Stimulated activated CD4-positive, alpha-beta T cell treated with anti-CD3 and anti-CD28 coated beads, Interleukin-15, amount 100 ng/mL, for 48 hours (primary cell): ENCODE data around the gene PCCA.
"Not testable (repeated sequence)": the region's sequence is repeated elsewhere in the genome, so short reads cannot be mapped to it uniquely, and the experiment has no call there.

ENCODE experiments used
- DNase-seq, 2 donors: peaks; one replicate each; pipeline ENCODE4 v3.0.0-alpha.2; 2020; ENCODE audit warnings: low read depth in 2 of 2

The PCCA gene

DNA sequence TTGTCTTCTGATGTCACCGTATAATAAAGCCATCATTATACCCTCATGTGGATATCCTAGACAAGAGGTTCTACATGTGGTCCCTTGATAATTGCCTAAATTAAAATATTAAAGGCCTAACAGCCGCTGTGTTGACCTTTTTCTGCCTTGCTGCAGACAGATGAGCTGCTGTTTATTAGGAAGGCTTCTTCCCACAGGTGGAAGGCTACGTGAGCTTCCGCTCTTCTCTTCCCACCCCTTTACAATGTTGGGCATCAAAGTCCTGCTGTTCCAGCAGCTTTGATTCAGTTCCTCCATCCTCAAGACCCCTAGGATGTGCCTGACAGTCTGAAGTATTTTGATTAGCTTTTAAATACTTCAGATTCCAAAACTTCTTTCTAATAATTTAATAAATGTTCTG lies 217.1 kb downstream of the PCCA start:
- no peak for DNase-seq

DNA sequence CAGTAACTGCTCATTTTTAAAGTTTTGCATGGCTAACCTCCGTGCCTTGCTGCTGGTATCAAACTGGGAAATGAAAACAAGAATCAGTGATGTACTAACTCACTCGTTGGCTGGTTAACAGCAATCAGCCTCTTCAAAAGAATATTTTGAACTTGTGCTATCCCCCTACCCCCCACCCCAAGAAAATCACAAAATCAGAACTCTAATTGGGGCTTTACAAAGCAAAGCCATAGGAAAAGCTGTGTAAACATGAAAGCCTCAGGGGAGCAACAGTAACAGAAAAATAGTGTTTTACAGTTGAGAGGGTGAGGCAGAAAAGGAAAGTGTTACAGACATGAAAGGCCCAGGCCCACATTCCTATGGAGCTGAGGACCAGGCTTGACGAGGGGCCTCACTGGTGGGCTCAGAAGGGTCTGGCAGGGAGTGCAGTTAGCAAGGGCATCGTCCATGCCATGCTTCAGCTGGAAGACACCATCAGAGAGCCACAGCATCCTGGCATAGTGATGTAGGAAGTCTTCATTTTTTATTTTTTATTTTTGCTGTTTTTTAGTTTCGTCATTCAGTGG lies 217.6 kb downstream of the PCCA start:
- no peak for DNase-seq

DNA sequence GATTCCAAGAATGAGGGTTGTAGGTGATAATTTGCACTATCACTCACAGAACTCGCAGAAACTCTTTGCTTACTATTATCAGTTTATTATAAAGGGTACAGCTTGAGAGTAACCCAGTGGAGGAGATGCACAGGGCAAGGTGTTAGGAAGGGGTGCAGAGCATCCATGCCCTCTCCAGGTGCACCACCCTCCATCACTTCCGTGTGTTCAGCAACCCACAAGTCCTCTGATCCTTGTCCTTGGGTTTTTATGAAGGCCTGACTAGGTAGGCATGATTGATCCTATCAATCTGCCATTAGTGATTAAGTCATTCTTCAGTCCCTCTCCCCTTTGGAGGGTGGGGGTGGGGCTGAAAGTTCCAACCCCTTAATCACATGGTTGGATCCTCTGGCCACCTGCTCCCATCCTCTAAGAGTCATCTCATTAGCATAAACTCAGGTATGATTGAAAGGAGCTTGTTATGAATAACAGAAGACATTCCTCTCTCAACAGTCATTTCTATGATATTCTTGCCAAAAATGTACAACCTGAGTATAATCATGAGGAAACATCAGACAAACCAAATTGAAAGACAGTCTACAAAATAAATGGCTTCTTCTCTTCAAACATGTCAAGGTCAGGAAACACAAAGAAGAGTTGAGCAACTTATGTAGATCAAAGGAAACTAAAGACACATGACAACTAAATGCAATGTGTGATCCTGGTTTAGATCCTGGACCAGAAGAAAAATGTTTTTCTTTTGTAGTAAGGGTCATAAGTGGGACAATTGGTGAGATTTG lies 225.4 kb downstream of the PCCA start:
- DNase-seq, result no peak

DNA sequence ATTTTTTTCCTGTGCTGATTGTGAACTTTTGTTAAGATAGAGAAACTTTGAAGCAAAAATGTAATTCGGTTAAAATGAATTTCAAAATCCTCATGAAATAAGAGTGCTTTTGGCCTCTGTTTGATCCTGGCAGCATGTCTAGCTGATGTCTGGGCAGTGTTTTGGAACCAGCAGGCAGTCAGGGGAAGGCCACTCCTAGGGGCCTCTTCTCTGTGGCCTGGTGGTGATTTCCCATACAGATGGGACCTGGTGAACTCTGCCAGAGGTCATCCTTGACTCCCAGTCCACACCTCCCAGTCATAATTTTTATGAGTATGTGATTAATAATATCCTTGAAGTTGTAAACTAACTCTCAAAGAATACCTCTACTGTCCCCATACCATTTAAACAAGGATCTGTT lies 226.6 kb downstream of the PCCA start:
- no peak for DNase-seq

DNA sequence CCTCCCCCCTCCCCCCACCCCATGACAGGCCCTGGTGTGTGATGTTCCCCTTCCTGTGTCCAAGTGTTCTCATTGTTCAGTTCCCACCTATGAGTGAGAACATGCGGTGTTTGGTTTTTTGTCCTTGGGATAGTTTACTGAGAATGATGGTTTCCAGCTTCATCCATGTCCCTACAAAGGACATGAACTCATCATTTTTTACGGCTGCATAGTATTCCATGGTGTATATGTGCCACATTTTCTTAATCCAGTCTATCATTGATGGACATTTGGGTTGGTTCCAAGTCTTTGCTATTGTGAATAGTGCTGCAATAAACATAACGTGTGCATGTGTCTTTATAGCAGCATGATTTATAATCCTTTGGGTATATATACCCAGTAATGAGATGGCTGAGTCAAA lies 229.6 kb downstream of the PCCA start:
- not testable (repeated sequence) for DNase-seq

DNA sequence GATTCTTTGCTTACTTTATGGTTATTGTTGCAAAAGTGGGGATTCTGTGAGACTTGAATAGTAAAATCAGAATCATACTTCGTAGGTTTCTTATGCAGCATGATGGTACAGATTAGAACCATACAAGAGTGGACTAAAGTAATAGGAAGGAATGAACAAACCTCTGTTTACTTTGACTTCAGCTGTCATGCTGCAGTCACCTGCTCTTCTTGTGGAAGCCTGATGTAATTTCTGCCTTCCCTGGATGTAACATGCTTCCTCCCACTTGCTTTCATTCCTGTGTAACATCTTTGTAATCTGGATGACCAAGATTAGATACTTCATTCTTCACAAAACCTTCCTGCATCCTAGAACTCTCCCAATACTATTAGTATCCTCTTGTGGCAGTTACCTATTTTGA lies 235.0 kb downstream of the PCCA start:
- DNase-seq, result no peak

DNA sequence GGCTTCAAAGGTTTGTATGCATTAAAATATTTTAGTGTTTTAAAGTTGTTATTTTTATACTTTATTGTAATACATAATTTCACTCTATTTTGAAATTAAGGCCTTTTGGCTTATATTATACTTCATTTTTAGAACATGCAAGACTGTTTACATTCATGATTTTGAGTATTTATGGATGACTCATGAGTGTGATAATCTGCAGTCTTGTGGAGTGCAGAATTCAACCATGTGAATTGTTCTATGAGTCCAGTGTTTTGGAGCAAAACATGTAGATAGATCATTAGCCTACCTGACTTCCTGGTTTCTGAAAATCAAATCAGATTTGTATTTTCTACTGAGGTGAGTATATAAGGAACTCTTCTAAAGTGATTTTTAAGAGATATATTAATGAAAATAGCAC lies 241.8 kb downstream of the PCCA start:
- DNase-seq, result no peak

DNA sequence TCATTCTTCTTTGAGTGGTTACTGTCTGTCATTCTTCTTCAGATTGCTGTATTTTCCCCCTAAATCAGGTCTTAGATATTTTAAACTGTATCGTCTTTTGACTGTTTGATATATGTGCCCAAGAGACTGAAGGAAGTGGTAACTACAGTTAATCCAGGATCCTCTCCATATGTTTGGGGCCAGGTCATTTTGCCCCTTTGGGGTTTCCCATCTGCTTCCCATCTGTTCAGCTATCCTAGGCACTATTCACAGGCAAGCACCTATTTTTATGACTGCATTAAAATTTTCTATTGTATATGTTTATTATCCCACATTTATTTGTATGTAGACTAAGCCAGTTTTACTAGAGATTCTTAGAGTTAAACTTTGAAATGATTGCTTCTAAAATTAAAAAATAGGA lies 244.2 kb downstream of the PCCA start:
- DNase-seq, result no peak

DNA sequence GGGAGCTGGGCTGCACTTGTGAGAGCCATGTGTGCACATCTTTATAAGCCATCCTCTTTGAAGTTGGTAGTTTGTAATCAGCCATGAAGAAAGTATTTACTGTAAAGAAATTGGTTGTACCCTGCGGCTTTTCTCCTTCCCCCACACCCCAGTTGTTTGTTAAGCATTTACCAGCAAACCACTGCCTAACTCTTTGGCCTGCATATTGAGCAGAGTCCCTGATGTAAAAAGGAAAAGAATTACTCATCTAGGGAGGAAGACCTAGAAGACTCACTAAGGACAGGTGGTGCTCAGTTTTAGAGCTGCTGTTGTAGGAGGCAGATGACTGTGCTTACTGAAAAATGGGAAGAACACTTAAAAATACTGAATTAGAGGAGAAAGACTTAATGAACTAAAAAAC lies 245.3 kb downstream of the PCCA start:
- DNase-seq, result no peak

DNA sequence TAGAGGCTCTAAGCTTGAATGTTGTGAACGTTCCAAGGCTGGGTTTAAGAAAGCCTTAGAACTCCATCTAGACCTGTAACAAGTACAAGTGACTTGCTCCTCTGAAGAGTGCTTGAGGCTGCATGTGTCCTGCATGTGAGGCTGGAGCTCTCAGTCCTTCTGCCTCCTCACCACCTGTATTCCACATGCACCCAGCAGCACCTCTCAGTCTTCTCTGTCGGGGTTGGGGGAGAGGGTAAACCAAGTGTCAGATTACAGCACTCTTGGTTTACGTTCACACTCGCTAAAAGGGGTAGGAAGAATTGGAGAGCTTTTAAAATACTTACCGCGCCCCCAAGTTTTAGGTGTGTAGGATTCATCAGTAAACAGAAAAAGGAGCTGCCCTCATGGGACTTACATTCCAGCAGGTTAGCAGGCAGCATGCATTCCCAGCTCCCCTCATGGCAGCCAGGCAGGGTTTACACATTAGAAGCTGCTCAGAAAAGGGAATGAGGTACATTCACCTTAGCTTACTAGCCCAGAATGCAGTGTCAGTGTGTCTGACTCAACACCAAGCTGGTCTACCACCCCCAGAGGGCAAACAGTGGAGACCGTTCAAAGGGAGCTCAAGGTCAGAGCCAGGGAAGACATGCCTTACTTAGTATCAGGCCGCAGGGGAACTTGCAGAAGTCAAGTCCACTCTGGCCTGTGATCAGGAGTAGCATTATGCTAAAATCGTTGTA lies 248.1 kb downstream of the PCCA start:
- DNase-seq, result no peak

DNA sequence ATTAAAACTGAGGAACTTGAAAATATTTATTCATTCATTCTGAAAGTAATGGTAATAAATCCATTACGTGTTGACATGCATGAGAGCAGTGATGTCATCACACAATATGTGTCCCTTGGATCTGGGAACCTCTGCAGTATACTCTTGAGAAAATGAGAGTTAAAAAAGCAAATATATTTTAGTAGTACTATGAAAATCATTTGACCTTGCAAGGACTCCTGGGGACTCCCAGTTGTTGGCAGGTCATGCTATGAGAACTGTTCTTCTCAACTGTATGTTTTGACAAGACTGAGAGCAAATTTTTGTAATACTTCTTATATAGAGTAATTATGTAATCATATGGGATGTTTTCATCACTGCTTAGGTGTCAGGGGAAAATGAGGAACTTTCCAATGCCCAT lies 249.4 kb downstream of the PCCA start:
- no peak for DNase-seq

DNA sequence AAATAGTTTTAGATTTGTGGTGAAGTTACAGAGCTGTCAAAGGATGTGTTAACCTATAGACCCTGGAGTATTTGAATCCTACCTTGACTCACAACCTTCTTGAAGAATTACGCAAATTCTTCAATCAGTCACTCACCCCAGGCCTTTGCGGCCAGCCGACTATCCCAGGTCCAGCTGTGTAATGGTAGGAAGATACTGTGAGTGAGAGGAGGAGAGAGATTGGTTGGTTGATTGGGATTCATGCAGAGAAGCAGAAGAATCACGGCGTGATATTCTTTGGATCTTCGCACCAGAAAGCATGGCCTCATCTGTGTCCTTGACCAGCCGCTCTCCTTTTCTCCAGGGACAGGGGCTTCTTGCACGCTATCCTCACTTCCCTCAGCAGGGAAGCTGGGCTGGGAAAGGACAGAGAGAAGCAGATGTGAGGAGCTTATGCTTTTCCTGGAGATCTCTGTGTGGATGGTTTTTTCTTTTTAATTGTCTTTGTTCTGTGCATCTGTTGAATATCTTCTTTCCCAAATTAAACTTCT lies 250.6 kb downstream of the PCCA start:
- no peak for DNase-seq

DNA sequence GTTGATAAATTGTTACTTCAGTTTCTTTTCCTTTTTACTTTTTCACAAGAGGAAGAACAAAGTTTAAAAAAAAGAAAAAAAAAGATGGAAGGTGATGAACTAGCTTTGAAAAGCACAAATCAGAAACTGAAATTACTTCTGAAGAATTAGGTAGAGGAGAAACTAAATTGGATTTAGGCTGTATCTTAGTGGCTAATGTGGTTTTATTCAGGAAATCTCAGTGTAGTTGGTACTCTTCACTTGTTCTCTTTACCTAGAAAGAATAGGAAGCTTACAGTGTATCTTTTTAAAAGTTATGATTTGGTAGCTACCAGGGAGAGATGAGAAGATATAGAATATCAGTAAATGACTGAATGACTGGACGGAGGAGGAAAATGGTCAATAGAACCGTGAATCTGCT lies 252.0 kb downstream of the PCCA start:
- no peak for DNase-seq

DNA sequence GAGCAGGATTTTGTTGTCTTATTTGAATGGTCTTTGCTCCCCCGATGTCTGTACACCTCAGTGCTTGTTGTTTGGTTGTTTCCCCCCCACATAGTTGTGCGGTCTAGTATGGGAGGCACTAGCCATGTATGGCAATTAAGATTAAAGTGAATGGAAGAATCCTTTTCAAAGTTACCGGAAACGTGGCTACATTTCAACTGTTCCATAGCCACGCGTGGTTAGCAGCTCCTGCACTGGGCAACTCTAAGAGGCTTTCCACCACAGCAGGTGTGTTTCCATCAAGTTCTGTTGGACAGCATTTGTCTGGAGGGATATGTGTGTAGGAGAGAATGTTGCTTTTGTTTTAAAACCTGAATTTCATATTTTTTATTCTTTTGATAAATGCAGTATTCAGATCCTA lies 252.4 kb downstream of the PCCA start:
- no peak for DNase-seq

DNA sequence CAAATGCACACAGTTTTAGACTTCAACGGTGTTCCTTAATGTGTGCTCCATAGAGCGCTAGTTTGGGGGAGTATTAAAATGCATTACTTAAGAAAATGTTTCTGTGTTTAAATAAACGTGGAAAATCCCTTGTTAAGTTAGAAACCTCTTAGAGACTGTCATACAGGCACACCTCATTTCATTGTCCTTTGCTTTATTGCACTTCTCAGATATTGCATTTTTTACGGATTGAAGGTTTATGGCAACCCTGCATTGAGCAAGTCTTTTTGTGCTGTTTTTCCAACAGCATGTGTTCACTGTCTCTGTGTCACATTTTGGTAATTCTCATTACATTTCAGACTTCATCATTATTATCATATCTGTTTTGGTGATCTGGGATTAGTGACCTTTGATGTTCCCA lies 255.7 kb downstream of the PCCA start:
- no peak for DNase-seq

DNA sequence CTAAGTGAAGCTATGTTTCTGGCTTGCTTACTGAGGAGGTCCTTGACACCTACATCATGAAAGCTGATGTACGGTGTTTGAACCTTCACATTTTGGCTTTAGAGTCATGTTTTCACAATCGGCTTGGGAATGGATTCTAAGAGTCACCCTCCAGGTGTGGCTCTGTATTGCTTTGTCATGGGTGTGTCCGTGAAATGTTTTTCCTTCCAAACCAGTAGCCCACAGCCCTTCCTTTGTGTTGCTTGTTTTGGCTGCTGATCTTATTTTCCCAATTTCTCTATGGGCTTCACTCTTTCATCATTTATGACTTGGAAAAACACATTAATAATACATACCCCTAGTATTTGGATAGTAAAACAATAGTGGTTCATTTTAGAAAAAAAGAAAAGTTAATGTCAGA lies 259.1 kb downstream of the PCCA start:
- no peak for DNase-seq

DNA sequence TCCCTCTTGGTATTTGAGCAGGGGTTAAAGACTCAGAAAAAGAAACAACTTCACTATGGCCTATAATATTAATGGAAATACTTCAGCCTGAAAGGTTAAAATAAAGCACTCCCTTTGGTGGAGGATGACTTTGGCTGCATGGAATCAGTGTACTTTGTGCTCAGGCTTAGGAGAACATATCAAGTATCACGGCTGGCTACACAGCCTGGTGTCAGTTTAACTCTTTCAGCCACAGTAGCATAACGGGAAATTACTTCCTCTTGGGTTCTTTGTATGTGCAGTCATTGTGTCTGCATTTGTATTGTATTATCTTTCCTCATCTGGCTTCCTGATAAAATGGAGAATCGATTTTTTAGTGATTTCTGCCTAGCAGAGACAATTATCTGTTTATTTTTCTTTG lies 260.7 kb downstream of the PCCA start:
- DNase-seq, result no peak

DNA sequence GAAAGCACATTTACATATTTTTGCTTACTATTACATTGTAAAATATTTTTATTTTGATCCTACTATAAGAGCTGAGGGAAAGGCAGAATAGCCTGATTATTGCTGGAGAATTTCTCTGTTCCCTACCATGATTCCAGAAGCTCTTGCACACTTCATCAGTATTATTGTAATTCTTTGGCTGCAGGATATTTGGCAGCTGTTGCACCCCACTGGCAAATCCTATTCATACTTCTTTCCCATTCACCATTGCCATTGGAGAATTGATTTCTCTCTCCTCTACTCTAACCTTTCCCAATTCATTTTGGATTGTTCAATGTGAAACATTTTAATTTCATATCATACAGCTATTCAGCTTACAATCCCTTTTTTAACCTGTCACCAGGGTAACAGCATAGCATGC lies 261.7 kb downstream of the PCCA start:
- DNase-seq, result no peak

DNA sequence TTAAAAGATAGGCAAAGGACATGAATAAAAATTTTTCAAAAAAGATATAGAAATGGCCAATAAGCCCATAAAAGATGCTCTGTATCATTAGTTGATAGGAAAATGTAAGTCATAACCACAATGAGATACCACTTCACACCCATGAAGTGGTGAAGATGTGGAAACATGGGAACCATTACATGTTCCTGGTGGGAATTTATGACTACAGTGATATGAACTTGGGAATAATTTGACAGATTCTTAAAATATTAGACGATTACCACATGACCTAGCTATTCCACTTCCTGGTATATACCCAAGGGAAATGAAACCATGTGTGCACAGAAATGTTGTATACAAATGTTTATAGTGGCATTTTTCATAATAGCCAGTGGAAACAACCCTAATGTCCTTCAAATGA lies 267.5 kb downstream of the PCCA start:
- no peak for DNase-seq

DNA sequence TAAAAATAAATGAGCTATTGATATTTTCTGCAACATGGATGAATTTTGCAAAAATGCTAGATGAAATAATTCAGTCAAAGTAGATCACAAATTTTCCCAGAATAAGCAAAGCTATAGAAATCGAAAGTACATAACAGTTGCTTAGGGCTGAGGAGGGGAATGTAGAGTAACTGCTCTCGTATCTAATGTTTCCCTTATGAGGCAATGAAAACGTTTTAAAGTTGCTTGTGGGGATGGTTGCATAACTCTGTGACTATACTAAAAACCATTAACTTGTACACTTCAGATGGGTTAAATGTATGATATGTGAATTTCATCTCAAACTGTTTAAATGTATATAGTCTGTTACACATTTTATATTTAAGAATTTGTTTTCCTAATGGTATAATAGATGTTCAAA lies 268.0 kb downstream of the PCCA start:
- DNase-seq, result no peak

DNA sequence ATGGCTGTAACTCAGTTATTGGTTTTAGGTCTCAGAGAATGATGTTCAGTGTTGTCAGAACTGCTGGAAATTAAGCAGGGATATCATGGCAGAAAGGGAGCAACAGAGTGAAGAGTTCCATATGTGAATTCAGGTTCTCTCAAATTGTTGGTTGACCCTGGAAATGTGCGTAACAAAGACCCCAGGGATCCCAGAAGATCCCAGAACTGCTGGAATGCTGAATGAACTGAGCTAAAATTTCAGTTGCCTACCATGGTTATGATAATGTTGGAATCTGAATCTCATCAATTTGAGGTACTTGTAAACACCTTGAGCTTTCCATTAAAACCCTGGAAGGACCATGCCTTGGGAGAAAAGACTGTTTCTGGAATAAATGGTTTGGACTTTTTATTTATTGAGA lies 268.9 kb downstream of the PCCA start:
- no peak for DNase-seq

DNA sequence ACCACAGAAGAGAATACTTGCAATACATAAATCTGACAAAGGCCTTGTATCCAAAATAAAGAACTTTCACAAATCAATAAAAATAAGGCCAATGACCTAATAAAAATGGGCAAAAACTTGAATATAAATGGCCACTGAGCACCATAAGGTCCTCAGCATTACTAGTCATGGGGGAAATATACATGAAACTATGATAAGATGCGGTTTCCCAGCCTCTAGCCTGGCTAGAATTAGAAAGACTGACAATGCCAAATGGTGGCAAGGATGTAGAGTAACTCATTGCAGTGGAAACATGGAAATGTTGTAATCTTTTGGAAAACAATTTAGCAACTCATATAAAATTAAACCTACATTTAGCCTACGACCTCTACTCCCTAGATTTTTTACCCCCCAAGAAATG lies 272.6 kb downstream of the PCCA start:
- no peak for DNase-seq

DNA sequence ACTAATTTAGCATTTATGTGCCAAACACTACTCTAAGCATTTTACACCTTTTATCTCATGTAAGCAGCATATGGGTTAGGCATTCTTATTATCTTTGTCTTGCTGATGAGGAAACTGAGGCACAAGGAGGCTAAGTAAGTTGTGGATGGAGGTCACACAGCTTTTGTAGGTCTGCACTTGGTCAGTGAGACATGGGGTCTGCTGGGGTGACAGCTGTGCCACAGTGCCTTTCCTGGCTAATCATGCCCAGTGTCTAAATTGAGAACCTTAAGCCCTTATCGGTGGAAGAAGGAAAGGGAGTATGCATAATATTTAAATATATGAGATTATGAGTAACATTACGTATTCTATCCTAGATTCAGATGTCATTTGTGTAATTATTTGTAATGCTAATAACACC lies 273.5 kb downstream of the PCCA start:
- DNase-seq, result no peak
